Activated CD8-positive, alpha-beta T cell treated with anti-CD3 and anti-CD28 coated beads for 36 hours (primary cell): ENCODE measurements around the gene CALCOCO1. TPM values are rescaled to one million over a fixed set of nuclear protein-coding genes. Genes with fewer than 3 reads are reported as not detected.
"Not testable (repeated sequence)": the region's sequence is repeated elsewhere in the genome, so short reads cannot be mapped to it uniquely, and the experiment has no call there.

Source experiments
- ATAC-seq: fragments of 200-7000 bp; cut with Tn5 transposase; one replicate; pipeline ENCODE4 v1.10.0; 2021; ENCODE audit warnings: mild to moderate bottlenecking, moderate library complexity
- CTCF ChIA-PET: fragments of 350-600 bp; sonication (Branson Sonifier 250); formaldehyde crosslinking; loops from one replicate; lab custom pipeline; 2021; ENCODE audit warnings: antibody characterized with exemption; lab: Charles Lee
- POLR2A ChIA-PET: fragments of 350-600 bp; sonication (Branson Sonifier 250); formaldehyde crosslinking; loops from one replicate; lab custom pipeline; 2021; ENCODE audit warnings: antibody characterized with exemption; lab: Charles Lee
- DNase-seq: peaks from one replicate; pipeline ENCODE4 v3.0.0-alpha.2; 2020
- H3K27ac Mint-ChIP-seq: one replicate; pipeline ENCODE4 v1.8.0; 2021; ENCODE audit warnings: mild to moderate bottlenecking, mixed read lengths
- H3K27me3 Mint-ChIP-seq: one replicate; pipeline ENCODE4 v1.8.0; 2021; ENCODE audit warnings: mixed read lengths
- H3K36me3 Mint-ChIP-seq: one replicate; pipeline ENCODE4 v1.8.0; 2021; ENCODE audit warnings: low read depth, mixed read lengths
- H3K4me1 Mint-ChIP-seq: one replicate; pipeline ENCODE4 v1.8.0; 2021; ENCODE audit warnings: low read depth, mixed read lengths
- H3K4me3 Mint-ChIP-seq: one replicate; pipeline ENCODE4 v1.8.0; 2021; ENCODE audit warnings: mild to moderate bottlenecking, moderate library complexity, mixed read lengths
- H3K9me3 Mint-ChIP-seq: one replicate; pipeline ENCODE4 v1.8.0; 2021; ENCODE audit warnings: mixed read lengths
- CTCF ChIP-seq: fragments of 200-600 bp; IDR thresholded peaks from one replicate; pipeline ENCODE4 v1.8.0; 2022; ENCODE audit warnings: antibody characterized with exemption, mild to moderate bottlenecking
- intact Hi-C: fragments of 100-400 bp; cut with micrococcal nuclease; formaldehyde crosslinking; loops from one replicate; pipeline ENCODE4 v1.10.0; 2022
- total RNA-seq, 2 experiments: library from RNA; stranded (reverse); gene quantifications; one replicate each; pipeline ENCODE4 v1.2.3, GENCODE V29; 2021

Gene CALCOCO1
- total RNA-seq, 2 experiments from 2014 or later, result 15.5 to 16.2 TPM

GRCh38 chr12:53719649-53720048 is 7.6 kb downstream of the CALCOCO1 start:
- TF ChIP-seq CTCF, result no peak
- ATAC-seq, result no peak
- POLR2A ChIA-PET, result no interaction called here
- CTCF ChIA-PET, result interaction anchor here (0.7 to 1.7 kb wide), 4 partner anchors 11 to 27 kb away, joined by 3 to 4 read pairs (median 3); no protein-coding TSS in a partner anchor
- Mint-ChIP-seq H3K4me1 (no peaks in the 10 kb centered on the region), H3K36me3 (peaks cover 5% of the 10 kb centered on the region), H3K9me3 (no peaks in the 10 kb centered on the region), H3K4me3 (no peak overlapping the region), H3K27ac (no peak overlapping the region), H3K27me3 (no peaks in the 10 kb centered on the region)
- intact Hi-C loops, result no loop called here
- DNase-seq, result no peak

GRCh38 chr12:53718567-53718966 is 8.7 kb downstream of the CALCOCO1 start:
- H3K36me3 Mint-ChIP-seq, H3K27me3 Mint-ChIP-seq, H3K4me3 Mint-ChIP-seq, POLR2A ChIA-PET, H3K4me1 Mint-ChIP-seq, ATAC-seq, DNase-seq, H3K9me3 Mint-ChIP-seq, H3K27ac Mint-ChIP-seq, intact Hi-C loops: not testable (repeated sequence)
- CTCF ChIA-PET, result interaction anchor here (1.4 to 5.9 kb wide), 4 partner anchors 10 to 28 kb away, joined by 3 to 40 read pairs (median 13); no protein-coding TSS in a partner anchor

- no peaks in the 10 kb centered on the region for H3K27me3 Mint-ChIP-seq
- CTCF ChIA-PET, result interaction anchor here (0.9 to 5.9 kb wide), 5 partner anchors 11 to 42 kb away, joined by 5 to 40 read pairs (median 6); partner anchors contain the start of genes ATP5MC2 and CALCOCO1
- intact Hi-C loops, result no loop called here
- H3K27ac Mint-ChIP-seq, result no peak overlapping the region
- ATAC-seq (no peak), DNase-seq (no peak)
- no peak for TF ChIP-seq CTCF
- POLR2A ChIA-PET, result interaction anchor here (1.0 kb wide), 1 partner anchor 10 kb away, joined by 3 read pairs; the partner anchor contains the start of gene CALCOCO1
- H3K4me1 Mint-ChIP-seq, result no peaks in the 10 kb centered on the region
- H3K4me3 Mint-ChIP-seq, result no peak overlapping the region
- H3K36me3 Mint-ChIP-seq, result peaks cover 5% of the 10 kb centered on the region
- H3K9me3 Mint-ChIP-seq, result no peaks in the 10 kb centered on the region
These were observed 9.9 kb downstream of the CALCOCO1 start for GRCh38 chr12:53717319-53717718.

GRCh38 chr12:53714004-53714403 is 13.2 kb downstream of the CALCOCO1 start:
- DNase-seq (no peak), ATAC-seq (no peak)
- TF ChIP-seq CTCF, result no peak
- Mint-ChIP-seq H3K4me3 (no peak overlapping the region), H3K4me1 (no peaks in the 10 kb centered on the region), H3K36me3 (no peaks in the 10 kb centered on the region), H3K27ac (no peak overlapping the region), H3K9me3 (no peaks in the 10 kb centered on the region), H3K27me3 (no peaks in the 10 kb centered on the region)
- ChIA-PET POLR2A (interaction anchor here (0.5 to 1.8 kb wide), 2 partner anchors 13 to 446 kb away, joined by 3 to 9 read pairs; partner anchors contain the start of genes CALCOCO1 and ESPL1), CTCF (interaction anchor here (1.3 to 5.9 kb wide), 4 partner anchors 9 to 33 kb away, joined by 3 to 40 read pairs (median 16); no protein-coding TSS in a partner anchor)
- intact Hi-C loops, result no loop called here

GRCh38 chr12:53713516-53713915 is 13.7 kb downstream of the CALCOCO1 start:
- CTCF ChIA-PET, result interaction anchor here (1.3 to 5.9 kb wide), 4 partner anchors 9 to 33 kb away, joined by 3 to 40 read pairs (median 16); no protein-coding TSS in a partner anchor
- DNase-seq, result no peak
- H3K27me3 Mint-ChIP-seq, result no peaks in the 10 kb centered on the region

More at GRCh38 chr12:53713516-53713915, 13.7 kb downstream of the CALCOCO1 start:
- no peak for TF ChIP-seq CTCF
- POLR2A ChIA-PET, result interaction anchor here (0.5 to 1.8 kb wide), 3 partner anchors 14 to 446 kb away, joined by 3 to 9 read pairs (median 3); partner anchors contain the start of genes CALCOCO1 and ESPL1
- intact Hi-C loops, result no loop called here
- H3K4me1 Mint-ChIP-seq, result no peaks in the 10 kb centered on the region
- H3K4me3 Mint-ChIP-seq, result no peak overlapping the region
- no peaks in the 10 kb centered on the region for H3K9me3 Mint-ChIP-seq
- H3K27ac Mint-ChIP-seq, result no peak overlapping the region
- no peaks in the 10 kb centered on the region for H3K36me3 Mint-ChIP-seq
- ATAC-seq, result no peak
